ENCODE measurements around the gene TIAM1.
A peak's percentile ranks its signal among the peaks of the same experiment; 100 is the strongest.

Gene TIAM1

GRCh38 chr21:31266241-31266640 is 77.8 kb downstream of the TIAM1 start:
- no peak for DNase-seq (ENCODE audit: low read depth)
- no peak overlapping the region for H3K4me3 ChIP-seq (replicated peaks; ENCODE audit: low read depth, low read length)
- TF ChIP-seq CTCF (IDR thresholded peaks at IDR 0.05; ENCODE audit: low read length, missing control alignments) = no peak

GRCh38 chr21:31265366-31266013 is 78.6 kb downstream of the TIAM1 start:
- no peak for TF ChIP-seq CTCF (IDR thresholded peaks at IDR 0.05; ENCODE audit: low read length, missing control alignments)
- DNase-seq (ENCODE audit: low read depth) = peak; percentile 37
- no peak overlapping the region for H3K4me3 ChIP-seq (replicated peaks; ENCODE audit: low read depth, low read length)

GRCh38 chr21:31264574-31264973 is 79.5 kb downstream of the TIAM1 start:
- no peak overlapping the region for H3K4me3 ChIP-seq (replicated peaks; ENCODE audit: low read depth, low read length)
- no peak for TF ChIP-seq CTCF (IDR thresholded peaks at IDR 0.05; ENCODE audit: low read length, missing control alignments)
- no peak for DNase-seq (ENCODE audit: low read depth)

GRCh38 chr21:31262728-31263127 is 81.3 kb downstream of the TIAM1 start:
- no peak for TF ChIP-seq CTCF (IDR thresholded peaks at IDR 0.05; ENCODE audit: low read length, missing control alignments)

GRCh38 chr21:31261759-31262158 is 82.3 kb downstream of the TIAM1 start:
- DNase-seq (ENCODE audit: low read depth) = no peak
- no peak for TF ChIP-seq CTCF (IDR thresholded peaks at IDR 0.05; ENCODE audit: low read length, missing control alignments)
- no peak overlapping the region for H3K4me3 ChIP-seq (replicated peaks; ENCODE audit: low read depth, low read length)

More at GRCh38 chr21:31262728-31263127, 81.3 kb downstream of the TIAM1 start:
- H3K4me3 ChIP-seq (replicated peaks; ENCODE audit: low read depth, low read length) = no peak overlapping the region
- DNase-seq (ENCODE audit: low read depth) = no peak

- no peak overlapping the region for H3K4me3 ChIP-seq (replicated peaks; ENCODE audit: low read depth, low read length)
- TF ChIP-seq CTCF (IDR thresholded peaks at IDR 0.05; ENCODE audit: low read length, missing control alignments) = no peak
- DNase-seq (ENCODE audit: low read depth) = peak; percentile 69
Measured at GRCh38 chr21:31260790-31261189, 83.3 kb downstream of the TIAM1 start.

- no peak for DNase-seq (ENCODE audit: low read depth)
- no peak overlapping the region for H3K4me3 ChIP-seq (replicated peaks; ENCODE audit: low read depth, low read length)
- TF ChIP-seq CTCF (IDR thresholded peaks at IDR 0.05; ENCODE audit: low read length, missing control alignments) = no peak
Measured at GRCh38 chr21:31258073-31258472, 86.0 kb downstream of the TIAM1 start.

All from fibroblast of pulmonary artery (primary cell).